Measurements from ENCODE around the gene EDEM2.

DNA sequence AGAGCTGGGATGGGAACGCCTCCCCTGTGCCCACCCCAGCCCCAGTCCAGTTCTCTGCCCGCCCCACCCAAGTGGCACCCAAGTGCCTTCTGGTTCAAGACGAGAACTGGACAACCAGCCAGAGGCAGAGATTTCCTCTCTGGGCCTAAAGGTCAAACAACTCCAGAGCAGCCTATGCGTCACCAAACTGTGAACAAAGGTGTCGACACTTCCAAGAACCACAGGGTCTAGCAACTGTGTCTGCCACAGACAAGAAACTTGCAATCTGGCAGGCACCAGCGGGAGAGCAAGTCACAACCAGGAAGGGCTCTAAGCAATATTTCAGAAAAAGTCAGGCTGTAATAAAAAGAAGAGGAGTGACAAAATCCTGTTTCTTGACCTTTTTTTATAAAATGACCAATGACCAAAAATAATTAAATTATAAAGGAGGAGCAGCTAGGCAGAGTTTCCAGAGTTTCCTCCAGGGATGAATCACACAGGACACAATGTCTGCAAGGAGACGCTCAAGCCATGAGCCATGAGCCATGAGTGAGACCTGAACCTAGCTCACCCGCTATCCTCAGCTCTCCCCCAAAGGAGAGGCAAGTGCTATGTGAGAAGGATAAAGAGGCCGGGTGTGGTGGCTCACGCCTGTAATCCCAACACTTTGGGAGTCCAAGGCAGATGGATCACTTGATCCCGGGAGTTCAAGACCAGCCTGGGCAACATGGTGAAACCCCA is 11.1 kb downstream of the EDEM2 start:
- TF ChIP-seq, protein P1, sequence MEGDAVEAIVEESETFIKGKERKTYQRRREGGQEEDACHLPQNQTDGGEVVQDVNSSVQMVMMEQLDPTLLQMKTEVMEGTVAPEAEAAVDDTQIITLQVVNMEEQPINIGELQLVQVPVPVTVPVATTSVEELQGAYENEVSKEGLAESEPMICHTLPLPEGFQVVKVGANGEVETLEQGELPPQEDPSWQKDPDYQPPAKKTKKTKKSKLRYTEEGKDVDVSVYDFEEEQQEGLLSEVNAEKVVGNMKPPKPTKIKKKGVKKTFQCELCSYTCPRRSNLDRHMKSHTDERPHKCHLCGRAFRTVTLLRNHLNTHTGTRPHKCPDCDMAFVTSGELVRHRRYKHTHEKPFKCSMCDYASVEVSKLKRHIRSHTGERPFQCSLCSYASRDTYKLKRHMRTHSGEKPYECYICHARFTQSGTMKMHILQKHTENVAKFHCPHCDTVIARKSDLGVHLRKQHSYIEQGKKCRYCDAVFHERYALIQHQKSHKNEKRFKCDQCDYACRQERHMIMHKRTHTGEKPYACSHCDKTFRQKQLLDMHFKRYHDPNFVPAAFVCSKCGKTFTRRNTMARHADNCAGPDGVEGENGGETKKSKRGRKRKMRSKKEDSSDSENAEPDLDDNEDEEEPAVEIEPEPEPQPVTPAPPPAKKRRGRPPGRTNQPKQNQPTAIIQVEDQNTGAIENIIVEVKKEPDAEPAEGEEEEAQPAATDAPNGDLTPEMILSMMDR (IDR thresholded peaks at IDR 0.05): no peak
- no peak for TF ChIP-seq EP300 (IDR thresholded peaks at IDR 0.05)
- TF ChIP-seq POLR2AphosphoS5 (IDR thresholded peaks at IDR 0.05): peak in 2 of 3 donors; percentile 56 to 64
